ENCODE data around the gene SRP68.

The SRP68 gene

DNA sequence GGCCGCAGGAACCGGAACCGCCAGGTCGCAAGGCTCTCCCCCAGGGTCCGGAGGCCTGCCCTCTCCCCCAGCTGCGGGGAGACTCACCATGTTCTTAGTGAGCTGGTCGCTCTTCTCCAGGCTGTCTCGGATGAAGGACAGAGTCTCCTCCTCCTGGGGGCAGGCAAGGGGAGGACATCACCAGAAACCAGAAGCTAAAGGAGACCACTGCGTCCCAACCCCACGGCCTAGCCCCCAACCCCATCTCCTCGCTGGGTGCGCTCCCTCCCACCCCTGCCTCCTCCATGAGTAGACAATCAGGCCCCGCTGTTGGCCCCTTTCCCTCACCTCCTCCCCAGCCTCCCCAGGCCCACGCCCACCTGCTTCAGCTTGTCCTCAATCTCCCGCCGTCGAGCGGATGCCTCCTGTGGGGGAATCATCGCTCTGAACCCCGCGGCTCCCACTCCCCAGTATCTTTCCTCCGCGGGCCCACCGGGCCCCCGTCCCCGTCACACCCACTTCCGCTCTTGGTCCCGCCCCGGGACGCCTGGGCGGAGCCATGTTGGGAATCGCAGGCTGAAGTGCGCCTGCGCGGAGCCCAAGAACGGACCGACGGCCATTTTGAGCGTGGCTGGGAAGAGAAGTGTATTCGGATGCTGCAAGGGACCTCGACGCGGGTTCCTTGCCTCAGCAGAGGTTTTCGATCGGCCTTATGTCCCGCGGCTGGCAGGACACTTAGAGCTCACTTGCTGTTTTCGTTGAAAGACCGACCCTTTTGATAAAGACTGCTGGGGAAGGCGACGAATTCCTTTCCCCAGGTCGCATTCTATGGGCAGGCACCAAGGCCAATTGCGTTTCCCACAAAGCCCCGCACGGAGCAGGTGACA, 31.2 kb upstream of the SRP68 start, which contains the start of gene EXOC7:
Gene EXOC7, minus strand, starts transcription at position 514 of the 866 bp plus-strand sequence. Its CDS starts 95 bp downstream, at position 419.
- Histone ChIP-seq H3K4me3 (ENCODE audit: low read depth in 1 of 2, low read length in 2 of 2) (peak within 1 kb of the TSS; percentile 76 to 86), H3K27ac (ENCODE audit: low read depth, low read length) (peak within 1 kb of the TSS; percentile 88), H3K9ac (ENCODE audit: low read length) (peak within 1 kb of the TSS; percentile 41), H3K36me3 (ENCODE audit: insufficient read depth, low read length) (peaks cover 15% of the 10 kb centered on the region), H3K9me3 (ENCODE audit: low read length) (no peaks in the 10 kb centered on the region), H3K27me3 (ENCODE audit: control insufficient read depth in 1 of 2, insufficient read depth in 2 of 2, low read length in 2 of 2) (no peaks in the 10 kb centered on the region), H3K4me1 (ENCODE audit: insufficient read depth, low read length) (peaks cover 17% of the 10 kb centered on the region)

GRCh38 chr17:76102944-76103273, 30.6 kb upstream of the SRP68 start:
- H3K4me3 ChIP-seq (ENCODE audit: low read depth in 1 of 2, low read length in 2 of 2), result peak overlapping the region; percentile 76 to 86
- peak overlapping the region; percentile 88 for H3K27ac ChIP-seq (ENCODE audit: low read depth, low read length)
- H3K9me3 ChIP-seq (ENCODE audit: low read length), result no peaks in the 10 kb centered on the region
- H3K4me1 ChIP-seq (ENCODE audit: insufficient read depth, low read length), result peaks cover 17% of the 10 kb centered on the region
- H3K27me3 ChIP-seq (ENCODE audit: control insufficient read depth in 1 of 2, insufficient read depth in 2 of 2, low read length in 2 of 2), result no peaks in the 10 kb centered on the region
- H3K9ac ChIP-seq (ENCODE audit: low read length), result peak overlapping the region; percentile 41
- peaks cover 17% of the 10 kb centered on the region for H3K36me3 ChIP-seq (ENCODE audit: insufficient read depth, low read length)

DNA sequence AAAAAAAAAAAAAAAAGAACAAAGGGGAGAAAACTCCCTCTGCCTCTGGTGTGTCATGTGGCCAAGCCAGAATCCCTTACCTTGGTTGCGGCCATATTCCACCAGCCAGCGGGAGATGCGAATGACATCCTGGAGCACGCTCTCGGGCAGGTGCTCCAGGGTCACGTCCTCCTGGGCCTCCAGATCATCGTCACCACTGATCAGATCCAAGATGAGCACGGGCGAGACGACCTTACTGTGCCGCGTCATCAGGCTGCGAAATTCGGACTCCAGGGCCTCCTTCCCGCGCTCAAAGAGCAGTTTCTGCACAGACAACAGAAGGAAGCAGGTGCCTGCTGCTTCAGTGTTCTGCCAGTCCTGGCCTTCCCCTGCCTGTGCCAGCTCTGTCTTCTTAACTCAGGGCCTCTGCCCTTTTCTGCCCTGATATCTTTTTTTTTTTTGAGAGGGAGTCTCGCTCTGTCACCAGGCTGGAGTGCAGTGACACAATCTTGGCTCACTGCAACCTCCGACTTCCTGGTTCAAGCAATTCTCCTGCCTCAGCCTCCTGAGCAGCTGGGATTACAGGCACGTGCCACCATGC, 25.5 kb upstream of the SRP68 start:
- Histone ChIP-seq H3K36me3 (ENCODE audit: insufficient read depth, low read length) (peaks cover 58% of the 10 kb centered on the region), H3K27ac (ENCODE audit: low read depth, low read length) (no peak overlapping the region), H3K27me3 (ENCODE audit: control insufficient read depth in 1 of 2, insufficient read depth in 2 of 2, low read length in 2 of 2) (no peaks in the 10 kb centered on the region), H3K4me1 (ENCODE audit: insufficient read depth, low read length) (peaks cover 8% of the 10 kb centered on the region), H3K4me3 (ENCODE audit: low read depth in 1 of 2, low read length in 2 of 2) (no peak overlapping the region), H3K9ac (ENCODE audit: low read length) (no peak overlapping the region), H3K9me3 (ENCODE audit: low read length) (no peaks in the 10 kb centered on the region)

GRCh38 chr17:76095943-76096342, 23.6 kb upstream of the SRP68 start:
- Histone ChIP-seq H3K4me1 (ENCODE audit: insufficient read depth, low read length) (no peaks in the 10 kb centered on the region), H3K27me3 (ENCODE audit: control insufficient read depth in 1 of 2, insufficient read depth in 2 of 2, low read length in 2 of 2) (no peaks in the 10 kb centered on the region), H3K9me3 (ENCODE audit: low read length) (no peaks in the 10 kb centered on the region), H3K27ac (ENCODE audit: low read depth, low read length) (no peak overlapping the region), H3K4me3 (ENCODE audit: low read depth in 1 of 2, low read length in 2 of 2) (no peak overlapping the region), H3K36me3 (ENCODE audit: insufficient read depth, low read length) (peaks cover 64% of the 10 kb centered on the region), H3K9ac (ENCODE audit: low read length) (no peak overlapping the region)

GRCh38 chr17:76094046-76094445, 21.7 kb upstream of the SRP68 start:
- Histone ChIP-seq H3K4me3 (ENCODE audit: low read depth in 1 of 2, low read length in 2 of 2) (no peak overlapping the region), H3K36me3 (ENCODE audit: insufficient read depth, low read length) (peaks cover 75% of the 10 kb centered on the region), H3K9me3 (ENCODE audit: low read length) (no peaks in the 10 kb centered on the region), H3K27ac (ENCODE audit: low read depth, low read length) (no peak overlapping the region), H3K9ac (ENCODE audit: low read length) (no peak overlapping the region), H3K4me1 (ENCODE audit: insufficient read depth, low read length) (no peaks in the 10 kb centered on the region), H3K27me3 (ENCODE audit: control insufficient read depth in 1 of 2, insufficient read depth in 2 of 2, low read length in 2 of 2) (no peaks in the 10 kb centered on the region)

DNA sequence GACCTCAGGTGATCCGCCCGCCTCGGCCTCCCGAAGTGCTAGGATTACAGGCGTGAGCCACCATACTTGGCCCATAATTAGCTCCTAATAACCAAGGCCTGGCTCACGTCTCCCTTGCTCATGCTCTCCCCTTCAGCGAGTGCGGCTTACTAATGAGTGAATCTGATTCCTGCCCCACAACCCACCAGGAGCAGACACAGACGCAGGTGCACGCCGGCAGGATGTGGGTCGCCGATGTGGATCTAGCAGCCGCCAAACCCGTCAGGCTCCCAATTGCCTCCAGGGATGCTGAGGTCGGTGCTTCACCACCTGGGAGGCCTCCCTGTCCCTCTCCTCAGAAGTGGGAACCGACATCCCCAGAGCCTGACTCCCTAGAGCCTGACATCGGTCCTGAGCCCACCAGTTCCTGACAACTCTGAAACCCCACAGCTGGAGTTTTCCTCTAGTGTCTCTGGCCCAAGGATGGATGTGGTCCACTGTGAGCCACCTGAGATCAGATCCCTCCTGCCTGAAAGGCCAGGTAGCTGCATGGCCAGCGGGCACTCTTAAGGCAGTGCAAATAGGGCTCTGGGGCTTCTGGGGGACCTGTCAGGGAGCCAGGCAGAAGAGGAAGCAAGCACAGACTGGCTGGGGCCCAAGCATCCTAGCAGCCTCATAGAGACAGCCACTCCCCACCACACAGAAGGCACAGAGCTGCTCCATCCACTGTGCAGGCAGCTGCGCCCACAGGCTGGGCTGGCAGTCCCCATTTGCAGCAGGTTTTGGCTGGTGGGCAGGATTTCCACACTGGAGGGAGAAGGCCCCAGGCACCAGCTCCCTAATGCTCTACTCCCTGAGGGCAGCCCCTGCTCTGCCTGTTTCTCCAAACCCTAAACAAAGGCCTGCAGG, 20.5 kb upstream of the SRP68 start:
- Histone ChIP-seq H3K27me3 (ENCODE audit: control insufficient read depth in 1 of 2, insufficient read depth in 2 of 2, low read length in 2 of 2) (no peaks in the 10 kb centered on the region), H3K4me3 (ENCODE audit: low read depth in 1 of 2, low read length in 2 of 2) (no peak overlapping the region), H3K27ac (ENCODE audit: low read depth, low read length) (no peak overlapping the region), H3K9me3 (ENCODE audit: low read length) (no peaks in the 10 kb centered on the region), H3K4me1 (ENCODE audit: insufficient read depth, low read length) (no peaks in the 10 kb centered on the region), H3K36me3 (ENCODE audit: insufficient read depth, low read length) (peaks cover 84% of the 10 kb centered on the region), H3K9ac (ENCODE audit: low read length) (no peak overlapping the region)

DNA sequence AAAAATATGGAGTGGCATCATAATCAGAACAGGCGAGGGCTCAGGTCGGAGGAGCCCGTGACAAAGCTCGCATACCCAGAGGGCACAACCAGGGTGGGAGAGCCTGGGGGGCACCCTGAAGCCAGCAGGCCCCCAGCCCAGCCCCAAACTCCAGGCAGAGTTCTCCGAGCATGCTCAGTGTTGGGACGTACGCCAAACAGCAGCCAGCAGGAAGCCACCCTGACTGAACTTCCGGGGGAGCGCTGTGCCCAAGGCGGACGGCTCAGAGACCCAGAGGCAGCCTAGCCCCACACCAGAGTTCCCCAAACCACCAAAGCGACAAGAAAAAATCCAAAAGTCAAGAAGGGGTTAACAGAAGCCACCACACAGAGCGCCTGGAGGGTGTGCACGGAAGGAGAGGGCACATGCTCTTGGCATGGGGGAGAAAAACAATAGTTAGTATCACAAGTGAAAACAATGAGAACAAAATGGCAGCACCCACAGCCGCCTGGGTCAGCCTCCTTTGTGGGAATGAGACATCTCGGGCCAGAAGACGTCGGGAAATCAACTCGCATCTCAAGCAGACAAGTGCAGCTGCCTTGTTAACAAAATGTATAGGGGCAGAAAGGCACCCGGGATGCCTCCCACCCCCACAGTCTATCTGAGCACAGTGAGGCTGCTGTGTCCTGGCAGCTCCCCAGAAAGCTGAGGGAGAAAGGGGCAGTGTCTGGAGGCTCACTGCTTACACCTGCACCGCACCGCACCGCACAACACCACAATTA, 19.4 kb upstream of the SRP68 start:
- no peak overlapping the region for H3K4me3 ChIP-seq (ENCODE audit: low read depth in 1 of 2, low read length in 2 of 2)
- H3K9me3 ChIP-seq (ENCODE audit: low read length), result no peaks in the 10 kb centered on the region
- no peak overlapping the region for H3K27ac ChIP-seq (ENCODE audit: low read depth, low read length)
- no peaks in the 10 kb centered on the region for H3K4me1 ChIP-seq (ENCODE audit: insufficient read depth, low read length)
- no peaks in the 10 kb centered on the region for H3K27me3 ChIP-seq (ENCODE audit: control insufficient read depth in 1 of 2, insufficient read depth in 2 of 2, low read length in 2 of 2)
- H3K9ac ChIP-seq (ENCODE audit: low read length), result no peak overlapping the region
- peaks cover 85% of the 10 kb centered on the region for H3K36me3 ChIP-seq (ENCODE audit: insufficient read depth, low read length)

DNA sequence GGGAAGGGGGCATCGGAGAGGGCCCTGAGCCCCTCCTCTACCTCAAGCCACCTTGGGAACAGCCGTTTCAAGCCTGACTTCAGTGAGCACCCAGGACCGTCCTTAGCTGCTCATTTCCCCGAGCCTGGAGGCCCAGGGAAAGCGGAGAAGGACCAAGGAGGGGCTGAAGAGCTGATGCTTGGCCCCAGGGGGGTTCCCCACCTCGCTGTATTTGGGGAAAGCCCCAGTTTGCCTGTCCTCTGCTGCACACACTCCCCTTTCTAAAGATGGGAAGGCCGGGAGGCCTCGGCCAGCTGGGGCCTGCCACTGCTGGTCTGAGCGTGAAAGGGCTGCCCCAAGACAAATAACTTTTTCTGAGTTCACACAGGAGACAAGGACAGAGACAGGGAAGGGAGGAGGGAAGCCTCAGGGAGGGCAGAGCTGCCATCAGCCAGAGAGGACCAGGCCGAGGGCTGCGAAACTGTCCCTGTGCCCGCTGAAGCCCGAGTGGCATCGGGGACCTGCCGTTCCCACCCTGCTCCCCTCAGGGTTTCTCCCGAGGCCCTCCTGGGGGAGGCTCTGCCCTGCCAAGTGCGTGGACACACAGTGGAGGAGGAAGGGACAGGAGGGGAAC, 18.3 kb upstream of the SRP68 start:
- H3K9ac ChIP-seq (ENCODE audit: low read length), result no peak overlapping the region
- no peaks in the 10 kb centered on the region for H3K4me1 ChIP-seq (ENCODE audit: insufficient read depth, low read length)
- no peaks in the 10 kb centered on the region for H3K27me3 ChIP-seq (ENCODE audit: control insufficient read depth in 1 of 2, insufficient read depth in 2 of 2, low read length in 2 of 2)
- H3K9me3 ChIP-seq (ENCODE audit: low read length), result no peaks in the 10 kb centered on the region
- H3K4me3 ChIP-seq (ENCODE audit: low read depth in 1 of 2, low read length in 2 of 2), result no peak overlapping the region
- H3K27ac ChIP-seq (ENCODE audit: low read depth, low read length), result no peak overlapping the region
- peaks cover 91% of the 10 kb centered on the region for H3K36me3 ChIP-seq (ENCODE audit: insufficient read depth, low read length)

DNA sequence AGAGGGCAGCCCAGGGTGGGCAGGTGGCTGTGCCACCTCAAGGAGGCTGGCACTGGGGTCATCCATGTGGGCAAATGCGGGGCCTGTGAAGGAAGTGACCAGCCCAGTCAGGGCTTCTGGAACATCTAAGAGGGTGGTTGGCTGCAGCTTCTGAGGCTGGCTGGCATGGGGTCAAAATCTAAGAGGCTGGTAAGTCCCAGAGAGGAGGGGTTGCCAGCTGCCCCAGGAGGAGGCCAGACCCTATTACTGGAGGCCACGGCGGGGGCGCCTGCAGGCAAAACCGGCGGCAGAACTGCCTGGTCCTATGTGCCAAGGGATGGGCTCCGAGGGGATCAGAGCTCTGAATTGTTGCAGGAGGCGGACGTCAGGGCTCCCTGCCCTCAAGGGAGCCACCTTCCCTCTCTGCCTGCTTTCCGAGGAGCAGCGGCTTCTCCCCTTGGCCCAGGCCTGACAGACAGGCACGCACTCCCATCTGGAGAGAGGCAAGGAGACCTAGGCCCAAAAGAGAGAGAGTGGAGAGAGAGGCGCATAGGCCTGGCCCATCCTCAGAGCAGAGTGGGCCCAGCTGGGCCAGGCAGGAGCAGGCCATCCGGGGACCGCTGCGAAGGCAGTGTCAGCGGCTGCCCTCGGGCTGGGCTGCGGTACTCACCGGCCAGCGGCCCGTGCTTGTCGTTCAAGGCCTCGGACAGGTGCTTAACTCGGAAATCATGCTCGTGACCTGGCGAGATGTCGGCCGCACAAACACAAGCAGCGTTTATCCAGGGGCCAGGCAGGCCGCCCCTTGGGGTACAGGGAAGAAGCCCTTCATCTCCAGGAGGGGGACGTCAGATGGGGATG, 17.6 kb upstream of the SRP68 start:
- Histone ChIP-seq H3K9ac (ENCODE audit: low read length) (no peak overlapping the region), H3K27ac (ENCODE audit: low read depth, low read length) (no peak overlapping the region), H3K27me3 (ENCODE audit: control insufficient read depth in 1 of 2, insufficient read depth in 2 of 2, low read length in 2 of 2) (no peaks in the 10 kb centered on the region), H3K36me3 (ENCODE audit: insufficient read depth, low read length) (peaks cover 95% of the 10 kb centered on the region), H3K4me1 (ENCODE audit: insufficient read depth, low read length) (no peaks in the 10 kb centered on the region), H3K4me3 (ENCODE audit: low read depth in 1 of 2, low read length in 2 of 2) (no peak overlapping the region), H3K9me3 (ENCODE audit: low read length) (no peaks in the 10 kb centered on the region)
